HG02885 (cell line): ENCODE measurements around the gene ATP5IF1.
A peak's percentile ranks its signal among the peaks of the same experiment; 100 is the strongest.

Source experiments
- ATAC-seq: cut with Tn5 transposase; IDR thresholded peaks from one replicate; pipeline ENCODE4 v1.9.1; 2021; ENCODE audit warnings: mild to moderate bottlenecking; ENCODE audit not compliant: unreplicated experiment, poor library complexity

ATP5IF1 gene

DNA sequence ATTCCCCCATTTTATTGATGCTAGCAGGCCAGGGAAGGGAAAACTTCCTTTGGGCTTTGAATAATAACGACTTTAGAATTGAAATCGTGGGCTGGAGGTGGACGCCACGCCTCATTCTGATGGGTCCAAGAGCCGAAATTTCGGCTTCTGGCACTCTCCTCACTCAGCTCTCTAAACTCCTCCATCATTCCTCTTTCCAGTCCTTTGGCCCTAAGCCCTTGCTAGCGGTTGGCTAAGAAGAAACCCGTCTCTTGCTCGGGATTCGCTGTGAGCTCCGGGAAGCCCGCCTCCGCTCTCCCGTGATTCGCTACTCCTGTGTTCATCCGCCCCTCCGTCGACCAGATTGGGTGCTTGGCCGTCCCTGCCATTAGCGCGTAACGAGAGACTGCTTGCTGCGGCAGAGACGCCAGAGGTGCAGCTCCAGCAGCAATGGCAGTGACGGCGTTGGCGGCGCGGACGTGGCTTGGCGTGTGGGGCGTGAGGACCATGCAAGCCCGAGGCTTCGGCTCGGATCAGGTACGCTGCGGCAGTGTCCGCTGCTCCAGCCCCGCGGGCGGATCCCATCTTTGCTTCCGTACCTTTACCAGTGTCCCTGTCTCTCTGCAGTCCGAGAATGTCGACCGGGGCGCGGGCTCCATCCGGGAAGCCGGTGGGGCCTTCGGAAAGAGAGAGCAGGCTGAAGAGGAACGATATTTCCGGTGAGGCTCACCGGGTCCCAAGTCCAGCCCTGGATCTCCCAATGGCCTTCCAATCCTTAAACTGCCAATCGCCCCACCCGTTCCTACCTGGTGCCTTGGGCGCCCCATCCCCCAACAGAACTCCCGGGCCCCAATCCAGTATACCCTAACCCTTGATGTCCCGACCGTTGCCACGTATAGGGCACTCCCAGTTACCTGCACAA is at the start of gene ATP5IF1:
Gene ATP5IF1 (plus strand): TSS at position 370 of the 901 bp plus-strand sequence. CDS start 60 bp downstream, at position 430.
- ATAC-seq = peak; percentile 89

DNA sequence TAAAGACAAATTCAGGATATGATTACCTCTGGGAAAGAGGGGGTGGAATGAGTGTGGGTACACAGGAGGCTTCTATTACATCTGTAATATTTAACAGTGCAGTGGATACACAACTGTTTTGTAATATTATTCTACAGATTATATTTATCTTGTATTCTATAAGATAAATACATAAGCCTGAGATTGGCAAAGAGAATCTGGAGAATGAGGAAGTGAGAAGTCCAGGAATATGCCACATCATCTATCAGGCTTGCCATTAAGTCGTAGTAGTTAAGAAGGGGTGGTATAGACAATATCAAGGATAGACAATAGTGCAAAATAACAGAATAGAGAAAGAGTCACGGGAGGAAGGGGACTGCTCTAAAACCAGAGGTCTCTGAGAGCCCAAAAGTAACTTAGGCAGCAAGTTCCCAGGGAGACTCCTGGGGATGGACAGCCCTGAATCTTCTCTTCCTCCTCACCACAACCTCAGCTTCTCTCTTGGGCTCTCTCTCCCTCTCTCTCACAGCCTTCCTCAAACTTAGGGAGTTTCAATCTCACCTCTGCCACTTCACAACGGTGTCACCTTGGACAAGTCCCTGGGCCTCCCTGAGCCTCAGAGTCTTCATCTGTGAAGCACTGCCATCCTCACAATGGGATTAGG is 45.5 kb upstream of the ATP5IF1 start:
- ATAC-seq = no peak

DNA sequence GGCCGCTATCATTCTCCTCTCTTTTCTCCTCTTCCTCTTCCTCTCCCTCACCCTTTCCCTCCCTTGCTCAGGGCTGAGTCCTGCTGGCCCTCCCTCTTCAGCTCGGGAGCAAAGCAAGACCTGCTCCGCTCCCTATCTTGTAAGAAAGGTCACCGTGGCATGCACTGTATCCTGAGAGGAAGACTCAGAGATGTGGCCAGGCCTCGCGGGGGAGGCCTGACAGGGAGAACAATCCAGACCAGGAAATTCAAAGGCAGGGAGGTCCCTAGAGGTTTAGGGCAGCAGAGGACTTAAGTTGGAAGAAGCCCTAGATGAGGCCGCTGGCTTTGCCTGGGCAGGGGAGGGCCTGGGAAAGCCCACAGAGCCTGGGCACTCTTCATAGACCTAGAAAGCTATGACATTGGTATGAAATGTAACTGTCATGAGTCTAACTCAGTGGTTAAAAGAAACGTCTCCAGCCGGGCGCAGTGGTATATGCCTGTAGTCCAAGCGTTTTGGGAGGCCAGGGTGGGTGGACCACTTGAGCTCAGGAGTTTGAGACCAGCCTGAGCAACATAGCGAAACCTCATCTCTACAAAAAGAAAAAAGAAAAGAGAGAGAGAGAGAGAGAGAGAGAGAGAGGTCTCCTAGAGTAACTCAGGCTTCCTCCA is 44.8 kb upstream of the ATP5IF1 start:
- no peak for ATAC-seq

DNA sequence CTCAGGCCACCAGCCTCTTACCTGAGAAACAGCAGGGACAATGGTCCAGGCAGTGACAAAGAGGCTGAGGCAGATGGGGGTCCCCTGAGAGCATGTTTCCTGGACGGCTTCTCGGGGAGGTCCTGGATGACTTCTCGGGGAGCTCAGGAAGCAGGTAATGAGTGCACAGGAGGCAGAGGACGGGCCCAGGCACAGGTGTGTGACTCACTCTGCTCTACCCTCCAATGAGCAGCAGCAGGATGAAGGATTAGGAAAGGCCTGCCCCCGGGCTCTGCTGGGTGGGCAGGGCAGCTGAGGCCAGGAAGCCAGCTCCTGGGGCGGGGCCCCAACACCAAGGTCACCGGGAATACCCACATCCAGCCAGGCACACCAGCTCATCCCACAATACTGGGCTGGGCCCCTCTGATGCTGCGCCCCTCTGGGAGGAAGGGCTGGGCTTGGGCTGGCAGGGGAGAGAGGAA is 42.2 kb upstream of the ATP5IF1 start:
- no peak for ATAC-seq

DNA sequence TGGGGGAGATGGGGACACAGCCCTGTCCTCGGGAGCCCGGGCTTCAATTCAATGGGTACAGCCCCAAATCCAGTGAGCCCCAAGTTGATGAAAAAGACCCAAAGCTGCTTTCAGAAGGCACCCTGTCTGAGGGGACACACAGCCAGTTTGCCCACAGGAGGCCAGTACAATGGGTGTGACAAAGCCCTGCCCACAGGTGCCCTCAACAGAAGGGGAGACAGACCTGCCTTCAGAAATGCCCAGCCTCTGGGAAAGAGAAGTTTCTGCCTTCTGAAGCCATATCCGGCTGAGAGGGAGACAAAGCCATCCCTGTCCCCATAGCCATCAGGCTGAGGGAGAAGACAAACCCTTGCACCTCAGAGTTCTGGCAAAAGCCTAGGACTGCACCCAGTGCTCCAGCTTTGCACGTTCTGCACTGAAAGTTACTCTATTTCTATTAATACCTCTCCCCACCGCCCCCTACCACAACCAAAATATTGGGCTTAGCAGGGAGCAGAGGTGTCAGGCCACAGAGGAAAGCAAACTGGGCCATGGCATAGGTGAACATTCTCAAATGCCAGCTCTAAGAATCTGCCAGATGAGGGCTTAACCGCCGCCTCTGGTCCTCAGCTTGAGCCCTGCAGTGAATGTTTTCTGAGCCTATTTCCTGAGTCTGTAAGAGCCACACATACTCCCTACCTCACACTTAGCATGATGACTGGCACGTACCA is 41.4 kb upstream of the ATP5IF1 start:
- no peak for ATAC-seq

DNA sequence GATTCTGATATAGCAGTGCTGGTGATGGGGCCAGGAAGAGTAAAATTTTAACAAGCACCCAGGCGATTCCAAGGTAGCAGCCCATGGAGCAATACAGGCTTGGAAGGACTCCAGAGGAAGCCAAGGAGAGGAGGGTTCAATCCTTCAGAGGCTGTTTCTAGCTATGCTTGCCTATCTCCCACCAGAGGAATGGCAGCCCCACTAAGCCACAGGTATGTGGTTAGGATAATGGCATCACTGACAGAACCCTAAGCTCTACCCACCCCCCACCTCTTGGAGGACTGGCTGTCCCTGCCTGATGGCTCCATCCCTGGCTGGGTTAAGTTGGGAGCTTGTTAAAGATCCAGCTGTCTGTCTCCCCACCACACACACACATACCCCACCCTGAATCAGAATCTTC is 40.1 kb upstream of the ATP5IF1 start:
- ATAC-seq = no peak

DNA sequence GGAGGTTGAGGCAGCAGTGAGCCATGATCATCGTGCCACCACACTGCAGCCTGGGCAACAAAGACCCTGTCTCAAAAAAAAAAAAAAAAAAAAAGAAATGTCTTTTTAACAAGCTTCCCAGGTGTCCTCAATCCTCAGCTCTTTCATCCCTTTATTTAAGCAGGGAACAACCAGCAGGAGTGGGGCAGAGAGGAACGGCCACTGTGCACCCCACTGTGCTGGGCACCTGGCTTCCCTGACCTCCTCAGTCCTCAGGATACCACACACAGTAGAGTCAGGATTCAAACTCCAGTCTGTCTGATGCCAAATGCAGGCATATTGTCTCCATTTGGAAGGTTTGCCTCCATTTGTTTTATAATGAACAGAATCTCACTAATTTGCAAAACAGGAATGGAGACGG is 39.6 kb upstream of the ATP5IF1 start:
- no peak for ATAC-seq

DNA sequence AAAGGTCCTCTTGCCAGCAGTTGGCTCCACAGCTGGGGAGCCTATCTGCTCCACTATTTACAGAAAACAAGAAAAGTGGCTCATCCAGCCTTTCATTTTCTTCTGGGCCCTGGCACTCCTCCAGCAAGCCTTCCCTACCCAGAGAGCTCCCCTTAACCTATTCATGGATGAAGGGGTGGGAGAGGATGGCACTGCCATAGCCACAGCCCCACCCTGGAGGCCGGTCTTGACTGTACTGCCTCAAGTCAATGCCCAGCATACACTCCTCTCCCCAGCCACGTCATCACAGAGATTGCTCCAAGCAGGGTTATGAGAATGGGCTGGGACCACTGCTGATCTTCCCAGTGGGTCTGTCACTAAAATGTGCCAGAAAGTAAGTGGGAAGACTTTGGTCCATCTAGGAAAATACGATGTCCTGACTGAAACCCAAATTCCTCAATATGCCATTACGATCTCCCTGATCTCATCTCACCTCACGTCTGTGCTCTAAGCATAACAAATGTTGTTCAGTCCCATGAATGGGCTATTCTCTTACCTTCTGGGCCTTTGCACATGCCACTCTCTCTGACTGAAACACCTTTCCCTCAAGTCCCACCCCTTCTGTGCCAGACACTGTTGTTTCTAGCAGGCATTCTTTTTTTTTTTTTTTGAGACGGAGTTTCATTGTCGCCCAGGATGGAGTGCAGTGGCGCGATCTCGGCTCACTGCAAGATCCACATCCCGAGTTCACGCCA is 38.1 kb upstream of the ATP5IF1 start:
- no peak for ATAC-seq

DNA sequence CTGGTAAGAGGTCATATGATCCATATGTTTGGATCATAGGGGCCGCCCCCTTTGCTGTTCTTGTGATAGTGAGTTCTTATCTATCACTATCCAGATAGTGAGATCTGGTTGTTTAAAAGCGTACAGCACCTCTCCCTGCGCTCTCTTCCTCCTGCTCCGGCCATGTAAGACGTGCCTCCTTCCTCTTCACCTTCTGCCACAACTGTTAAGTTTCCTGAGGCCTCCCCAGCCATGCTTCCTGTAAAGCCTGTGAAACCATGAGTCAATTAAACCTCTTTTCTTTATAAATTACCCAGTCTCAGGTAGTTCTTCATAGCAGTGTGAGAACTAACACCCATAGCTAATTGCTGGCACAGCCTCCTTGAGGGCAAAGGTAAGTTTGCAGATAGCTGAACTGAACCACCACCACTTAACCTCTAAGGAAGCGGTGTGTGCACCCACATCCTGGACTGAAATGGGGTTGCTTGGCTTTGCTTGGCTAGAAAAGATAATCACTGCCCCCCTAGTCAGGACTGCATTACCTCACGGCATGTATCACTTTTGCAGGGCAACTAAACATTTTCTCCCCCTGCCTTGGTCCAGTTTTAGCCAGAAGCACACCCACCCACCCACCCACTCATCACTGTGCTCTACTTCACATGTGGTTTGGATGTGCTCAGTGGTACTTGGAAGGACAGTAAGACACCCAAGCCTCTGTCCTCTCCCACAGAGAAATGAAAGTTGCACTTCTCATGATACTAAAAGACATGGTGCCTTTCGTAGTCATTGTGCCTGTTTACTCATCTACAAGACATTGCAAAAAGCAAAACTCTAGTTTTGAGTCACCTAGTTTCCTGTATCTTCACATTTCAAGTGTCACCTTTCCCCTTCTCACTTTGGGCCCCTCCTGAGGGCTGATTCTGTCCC is 36.3 kb upstream of the ATP5IF1 start:
- peak; percentile 85 for ATAC-seq

DNA sequence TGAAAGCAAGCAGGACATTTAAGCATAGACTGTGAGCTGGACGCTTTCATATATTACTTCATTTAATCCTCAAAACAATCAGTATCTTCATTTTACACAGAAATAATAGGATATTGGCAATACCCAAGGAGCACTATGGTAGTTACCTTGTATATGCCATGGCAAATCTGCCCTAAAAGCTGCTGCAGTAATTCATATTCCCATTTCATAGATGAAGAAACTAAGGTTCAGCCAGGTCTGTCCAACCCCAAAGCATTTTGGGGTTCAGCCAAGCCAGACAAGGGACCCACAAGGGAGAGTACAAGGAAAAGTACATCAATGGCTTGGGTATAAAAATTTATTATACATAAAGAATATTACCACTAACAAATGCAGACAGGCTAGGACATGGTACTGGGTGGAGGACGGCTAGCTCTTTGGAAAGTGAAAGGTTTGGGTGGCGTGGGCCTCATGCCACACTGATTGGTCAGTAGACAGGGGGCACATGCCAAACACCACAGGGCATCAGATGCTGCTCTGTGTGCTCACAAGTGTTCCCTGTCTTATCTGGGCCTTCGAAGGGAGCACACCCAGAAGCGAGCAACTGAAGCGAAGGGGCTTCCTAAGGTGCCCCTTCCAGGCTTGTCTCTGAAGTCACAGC is 35.6 kb upstream of the ATP5IF1 start:
- no peak for ATAC-seq

DNA sequence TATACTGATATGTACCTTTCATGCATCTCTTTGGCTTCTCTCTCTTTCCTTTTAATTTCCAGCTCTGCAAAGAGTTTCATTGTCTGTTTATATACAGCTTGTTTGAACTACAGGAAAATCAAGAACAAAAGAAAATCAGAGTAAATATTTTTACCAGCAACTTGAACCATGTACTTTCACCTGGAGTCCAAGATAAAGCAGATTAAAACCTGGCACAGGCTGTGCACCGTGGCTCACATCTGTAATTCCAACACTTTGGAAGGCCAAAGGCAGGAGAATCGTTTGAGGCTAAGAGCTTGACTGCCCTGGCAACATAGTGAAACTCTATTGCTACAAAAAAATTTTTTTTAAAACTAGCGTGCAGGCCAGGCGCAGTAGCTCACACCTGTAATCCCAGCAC is 30.7 kb upstream of the ATP5IF1 start:
- no peak for ATAC-seq

DNA sequence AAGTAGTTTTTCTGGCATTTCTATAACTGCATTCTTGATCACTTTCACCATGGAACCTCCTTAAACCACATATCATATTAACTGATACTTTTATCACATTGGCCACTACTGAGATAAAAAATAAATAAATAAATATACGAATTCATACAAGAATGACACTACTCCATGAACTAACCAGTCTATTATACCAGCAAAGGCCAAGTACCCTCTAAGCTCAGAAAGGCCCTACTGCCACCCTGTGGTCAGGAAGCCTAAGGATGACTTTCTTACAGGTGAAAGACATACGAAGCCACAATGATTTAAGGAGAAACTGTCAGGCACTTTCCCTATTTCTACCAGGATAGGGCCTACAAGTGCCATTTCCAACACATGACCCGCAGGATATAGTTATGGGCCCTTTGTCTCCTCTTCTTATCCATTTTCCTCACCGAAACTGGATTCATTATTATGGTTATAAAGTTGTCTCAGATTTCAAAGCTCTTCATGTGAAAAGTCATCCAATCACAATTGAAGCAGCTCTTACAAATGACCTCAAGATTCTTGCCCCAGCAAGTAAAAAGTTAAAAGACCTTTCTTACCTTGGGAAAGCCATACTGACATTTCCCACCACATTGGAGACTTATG is 27.0 kb upstream of the ATP5IF1 start:
- no peak for ATAC-seq

DNA sequence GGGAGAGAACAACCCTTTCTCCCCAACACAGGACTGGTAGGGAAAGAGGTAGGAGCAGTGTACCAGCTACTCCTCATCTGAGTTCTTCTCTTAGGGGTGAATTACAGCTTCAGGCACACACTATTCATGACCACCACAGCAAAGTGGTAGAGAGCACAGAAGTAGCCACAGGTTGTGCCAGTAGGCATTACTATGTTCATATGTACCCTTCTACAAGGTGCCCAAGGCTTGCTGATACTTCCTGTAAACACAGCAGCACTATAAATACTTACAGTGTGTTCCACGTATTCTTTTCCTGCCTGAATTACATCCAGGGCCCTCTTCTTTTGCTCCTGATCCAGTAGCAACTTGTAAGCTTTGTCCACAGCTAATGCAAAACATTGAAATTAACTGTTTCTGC is 26.2 kb upstream of the ATP5IF1 start:
- no peak for ATAC-seq

DNA sequence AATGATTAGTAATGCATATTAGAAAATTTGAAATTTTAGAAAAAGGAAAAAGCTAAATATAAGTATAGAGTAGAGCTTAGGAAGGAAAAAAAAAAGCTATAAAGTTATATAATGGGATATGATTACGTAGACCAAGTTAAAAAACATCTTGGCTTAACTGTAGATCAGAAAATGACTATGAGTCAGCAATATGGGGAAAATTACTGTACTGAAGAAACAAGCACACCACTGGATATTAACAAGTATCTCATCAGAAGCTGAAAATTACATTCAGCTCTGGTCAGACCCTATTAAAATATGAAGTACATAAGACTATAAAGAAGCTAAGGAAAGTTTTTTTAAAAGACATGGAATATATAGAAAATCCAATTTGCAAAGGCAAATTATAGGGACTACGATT is 22.6 kb upstream of the ATP5IF1 start:
- ATAC-seq = no peak

DNA sequence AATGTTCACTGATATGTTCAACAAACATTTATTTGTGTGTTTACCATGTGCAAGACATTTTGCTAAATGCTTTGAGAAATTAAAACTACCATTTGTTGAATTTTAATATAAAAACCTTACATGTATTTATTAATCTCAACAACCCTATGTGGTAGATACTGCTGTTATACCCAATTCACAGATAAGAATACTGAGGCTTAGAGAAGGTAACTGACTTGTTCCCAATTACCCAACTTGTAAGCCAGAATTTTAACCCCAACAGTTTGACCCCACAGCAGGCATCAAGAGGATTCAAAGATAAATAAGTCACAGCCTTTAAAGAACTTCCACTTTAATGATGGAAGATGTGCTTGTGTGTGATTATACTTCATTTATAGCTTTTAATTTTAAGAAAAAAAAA is 6.8 kb upstream of the ATP5IF1 start:
- ATAC-seq = no peak

DNA sequence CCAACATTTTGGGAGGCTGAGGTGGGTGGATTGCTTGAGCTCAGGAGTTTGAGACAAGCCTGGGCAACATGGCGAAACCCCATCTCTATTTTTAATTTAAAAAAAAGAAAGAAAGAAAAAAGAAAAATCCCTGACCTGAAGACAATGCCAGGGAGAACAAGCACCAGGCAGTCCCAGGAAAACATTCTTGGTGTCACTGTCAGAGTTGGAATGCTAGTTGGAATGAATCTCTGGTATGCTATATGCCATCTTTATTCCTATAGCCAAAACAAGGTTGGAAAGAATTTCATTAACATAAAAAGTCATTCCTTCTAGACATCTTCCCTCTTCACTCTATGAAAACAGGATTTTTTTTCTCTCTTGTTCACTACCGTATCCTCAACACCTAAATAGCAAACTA is 5.9 kb upstream of the ATP5IF1 start:
- ATAC-seq = no peak

DNA sequence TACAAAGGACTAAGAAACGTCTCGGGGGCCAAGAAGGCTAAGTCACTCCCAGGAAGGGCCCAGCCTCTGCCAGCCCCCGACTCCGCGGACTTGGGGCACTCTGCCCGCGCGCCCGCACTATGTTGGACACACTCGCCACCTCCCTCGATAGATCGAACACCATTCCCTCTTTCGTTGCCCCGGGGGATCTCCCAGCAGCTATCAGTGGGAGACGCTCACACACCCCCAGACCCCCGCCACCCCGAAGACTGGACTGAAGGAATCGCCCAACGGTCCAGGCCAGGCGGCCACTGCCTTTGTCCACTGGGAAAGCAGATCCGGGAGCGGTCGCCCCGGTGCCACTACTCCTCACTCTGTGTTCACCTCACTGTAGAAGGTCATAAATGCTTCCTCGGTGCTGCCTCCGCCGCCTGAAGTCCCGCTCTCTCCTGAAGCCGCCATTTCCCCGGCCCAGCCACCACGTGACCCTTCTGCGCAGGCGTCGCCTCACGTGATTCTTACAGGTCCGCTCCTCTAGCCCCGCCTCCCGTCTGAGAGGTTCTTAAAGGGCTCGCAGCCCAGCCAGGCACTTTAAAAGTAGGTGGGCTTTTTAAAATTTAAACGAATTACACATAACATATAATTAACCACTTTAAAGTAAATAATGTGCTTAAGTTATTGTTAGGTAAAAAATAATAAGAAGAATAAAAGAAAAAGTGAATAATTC is 3.2 kb upstream of the ATP5IF1 start, which contains the start of gene DNAJC8:
Gene DNAJC8 (minus strand): TSS at position 472 of the 706 bp plus-strand sequence. CDS start 31 bp downstream, at position 441.
- peak; percentile 54 for ATAC-seq
